Measurements from ENCODE around the gene UBA6. TPM values are rescaled to one million over a fixed set of nuclear protein-coding genes. Genes with fewer than 3 reads are reported as not detected.

The UBA6 gene
- total RNA-seq, 1 experiment from 2014 or later: 59.4 TPM

DNA sequence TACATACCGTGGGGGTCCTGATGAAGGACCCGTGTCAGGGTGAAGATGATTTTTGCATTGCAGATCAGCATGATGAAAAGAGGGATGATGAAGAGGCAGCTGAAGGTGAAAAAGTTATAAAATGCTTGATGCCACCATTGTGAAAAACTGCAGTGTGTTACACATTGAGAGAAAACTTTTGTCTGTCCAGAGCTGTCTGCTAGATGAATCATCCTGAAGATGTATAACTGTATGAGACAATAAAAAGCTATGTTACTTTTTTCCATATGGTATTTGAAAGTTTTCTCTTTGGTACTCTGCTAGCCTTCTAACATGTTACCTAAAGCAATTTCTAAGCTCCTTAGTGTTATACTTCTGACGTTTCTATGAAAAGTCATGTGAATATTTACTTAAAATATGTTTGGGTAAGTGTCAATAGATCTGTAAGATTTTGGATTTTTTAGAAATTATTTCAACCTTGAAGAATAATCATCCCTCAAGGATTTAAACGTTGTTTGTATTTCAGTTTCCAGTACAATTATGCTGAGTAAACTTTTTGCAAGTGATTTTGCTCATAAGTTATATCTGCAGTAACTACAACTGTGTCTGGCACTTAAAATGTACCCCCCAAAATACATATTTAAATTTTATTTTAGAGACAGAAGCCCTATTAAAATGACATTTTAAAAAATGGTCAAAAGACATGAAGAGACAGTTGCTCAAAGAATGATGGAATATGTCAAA lies 43.8 kb upstream of the UBA6 start:
- Histone ChIP-seq H3K36me3 (ENCODE audit: control insufficient read depth, insufficient read depth, low read length) (no peaks in the 10 kb centered on the region), H3K4me1 (ENCODE audit: control insufficient read depth, insufficient read depth, low read length) (no peaks in the 10 kb centered on the region), H3K27ac (ENCODE audit: low read length) (no peak overlapping the region), H3K4me3 (ENCODE audit: low read depth in 2 of 2, low read length in 2 of 2) (no peak overlapping the region), H3K9me3 (ENCODE audit: control insufficient read depth, insufficient read depth, low read depth, low read length) (no peaks in the 10 kb centered on the region), H3K27me3 (ENCODE audit: control insufficient read depth, insufficient read depth, low read length) (no peaks in the 10 kb centered on the region)
- no TSS peak for BruUV-seq (replicated peaks)
- ChIA-PET POLR2A (no interaction called here), CTCF (interaction anchor here (0.6 kb wide), 1 partner anchor 39 kb away, joined by 6 read pairs; no protein-coding TSS in a partner anchor)
- in situ Hi-C loops (cut with HindIII; ENCODE audit: low pct_unique_long_range_greater_than_20kb, low sequenced_read_pairs) (no loop called here), intact Hi-C loops (cut with micrococcal nuclease; ENCODE audit: unreplicated experiment) (no loop called here)
- ATAC-seq (no peak), DNase-seq (ENCODE audit: low read depth, low spot score) (no peak)
- TF ChIP-seq, protein P1, sequence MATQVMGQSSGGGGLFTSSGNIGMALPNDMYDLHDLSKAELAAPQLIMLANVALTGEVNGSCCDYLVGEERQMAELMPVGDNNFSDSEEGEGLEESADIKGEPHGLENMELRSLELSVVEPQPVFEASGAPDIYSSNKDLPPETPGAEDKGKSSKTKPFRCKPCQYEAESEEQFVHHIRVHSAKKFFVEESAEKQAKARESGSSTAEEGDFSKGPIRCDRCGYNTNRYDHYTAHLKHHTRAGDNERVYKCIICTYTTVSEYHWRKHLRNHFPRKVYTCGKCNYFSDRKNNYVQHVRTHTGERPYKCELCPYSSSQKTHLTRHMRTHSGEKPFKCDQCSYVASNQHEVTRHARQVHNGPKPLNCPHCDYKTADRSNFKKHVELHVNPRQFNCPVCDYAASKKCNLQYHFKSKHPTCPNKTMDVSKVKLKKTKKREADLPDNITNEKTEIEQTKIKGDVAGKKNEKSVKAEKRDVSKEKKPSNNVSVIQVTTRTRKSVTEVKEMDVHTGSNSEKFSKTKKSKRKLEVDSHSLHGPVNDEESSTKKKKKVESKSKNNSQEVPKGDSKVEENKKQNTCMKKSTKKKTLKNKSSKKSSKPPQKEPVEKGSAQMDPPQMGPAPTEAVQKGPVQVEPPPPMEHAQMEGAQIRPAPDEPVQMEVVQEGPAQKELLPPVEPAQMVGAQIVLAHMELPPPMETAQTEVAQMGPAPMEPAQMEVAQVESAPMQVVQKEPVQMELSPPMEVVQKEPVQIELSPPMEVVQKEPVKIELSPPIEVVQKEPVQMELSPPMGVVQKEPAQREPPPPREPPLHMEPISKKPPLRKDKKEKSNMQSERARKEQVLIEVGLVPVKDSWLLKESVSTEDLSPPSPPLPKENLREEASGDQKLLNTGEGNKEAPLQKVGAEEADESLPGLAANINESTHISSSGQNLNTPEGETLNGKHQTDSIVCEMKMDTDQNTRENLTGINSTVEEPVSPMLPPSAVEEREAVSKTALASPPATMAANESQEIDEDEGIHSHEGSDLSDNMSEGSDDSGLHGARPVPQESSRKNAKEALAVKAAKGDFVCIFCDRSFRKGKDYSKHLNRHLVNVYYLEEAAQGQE (IDR thresholded peaks at IDR 0.05; ENCODE audit: insufficient read depth in 1 of 2, low read depth in 2 of 2, low read length in 1 of 2): no peak

DNA sequence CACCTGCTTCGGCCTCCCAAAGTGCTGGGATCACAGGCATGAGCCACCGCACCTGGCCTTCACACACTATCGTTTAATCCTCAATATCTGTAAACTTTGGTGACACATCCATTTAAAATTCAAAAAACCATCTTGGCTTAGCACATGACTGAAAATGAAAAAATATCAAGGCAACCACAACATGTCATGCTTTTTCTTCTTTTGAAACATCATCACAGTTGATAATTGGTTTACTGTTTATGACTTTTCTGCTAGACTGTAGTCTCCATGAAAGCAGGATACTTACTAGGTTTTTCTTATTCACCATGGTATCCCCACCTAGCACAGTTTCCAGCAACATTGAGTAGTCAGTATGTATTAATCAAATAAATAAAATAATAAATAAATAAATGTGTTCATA lies 42.2 kb upstream of the UBA6 start:
- no peaks in the 10 kb centered on the region for H3K36me3 ChIP-seq (ENCODE audit: control insufficient read depth, insufficient read depth, low read length)
- TF ChIP-seq, protein P2, sequence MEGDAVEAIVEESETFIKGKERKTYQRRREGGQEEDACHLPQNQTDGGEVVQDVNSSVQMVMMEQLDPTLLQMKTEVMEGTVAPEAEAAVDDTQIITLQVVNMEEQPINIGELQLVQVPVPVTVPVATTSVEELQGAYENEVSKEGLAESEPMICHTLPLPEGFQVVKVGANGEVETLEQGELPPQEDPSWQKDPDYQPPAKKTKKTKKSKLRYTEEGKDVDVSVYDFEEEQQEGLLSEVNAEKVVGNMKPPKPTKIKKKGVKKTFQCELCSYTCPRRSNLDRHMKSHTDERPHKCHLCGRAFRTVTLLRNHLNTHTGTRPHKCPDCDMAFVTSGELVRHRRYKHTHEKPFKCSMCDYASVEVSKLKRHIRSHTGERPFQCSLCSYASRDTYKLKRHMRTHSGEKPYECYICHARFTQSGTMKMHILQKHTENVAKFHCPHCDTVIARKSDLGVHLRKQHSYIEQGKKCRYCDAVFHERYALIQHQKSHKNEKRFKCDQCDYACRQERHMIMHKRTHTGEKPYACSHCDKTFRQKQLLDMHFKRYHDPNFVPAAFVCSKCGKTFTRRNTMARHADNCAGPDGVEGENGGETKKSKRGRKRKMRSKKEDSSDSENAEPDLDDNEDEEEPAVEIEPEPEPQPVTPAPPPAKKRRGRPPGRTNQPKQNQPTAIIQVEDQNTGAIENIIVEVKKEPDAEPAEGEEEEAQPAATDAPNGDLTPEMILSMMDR (IDR thresholded peaks at IDR 0.05): no peak
- TF ChIP-seq, protein P1 (IDR thresholded peaks at IDR 0.05; ENCODE audit: insufficient read depth in 1 of 2, low read depth in 2 of 2, low read length in 1 of 2): no peak
- TF ChIP-seq SIN3A (IDR thresholded peaks at IDR 0.05; ENCODE audit: borderline replicate concordance, insufficient read depth, low read depth, low read length) (no peak), POLR2AphosphoS5 (IDR thresholded peaks at IDR 0.05; ENCODE audit: low read depth, low read length) (no peak), TCF7L2 (IDR thresholded peaks at IDR 0.05; ENCODE audit: low read depth, low read length) (no peak)
- DNase-seq (ENCODE audit: low read depth, low spot score): no peak
- no peak for ATAC-seq
- no peaks in the 10 kb centered on the region for H3K27me3 ChIP-seq (ENCODE audit: control insufficient read depth, insufficient read depth, low read length)
- intact Hi-C loops (cut with micrococcal nuclease; ENCODE audit: unreplicated experiment) (no loop called here), in situ Hi-C loops (cut with HindIII; ENCODE audit: low pct_unique_long_range_greater_than_20kb, low sequenced_read_pairs) (no loop called here)
- ChIA-PET POLR2A (no interaction called here), CTCF (no interaction called here)
- no TSS peak for BruUV-seq (replicated peaks)
- H3K27ac ChIP-seq (ENCODE audit: low read length): no peak overlapping the region
- H3K4me1 ChIP-seq (ENCODE audit: control insufficient read depth, insufficient read depth, low read length): no peaks in the 10 kb centered on the region
- no peaks in the 10 kb centered on the region for H3K9me3 ChIP-seq (ENCODE audit: control insufficient read depth, insufficient read depth, low read depth, low read length)
- H3K4me3 ChIP-seq (ENCODE audit: low read depth in 2 of 2, low read length in 2 of 2): no peak overlapping the region
